ENCODE measurements around the gene PCDHGC3. TPM values are rescaled to one million over a fixed set of nuclear protein-coding genes. Genes with fewer than 3 reads are reported as not detected.
"Not testable (repeated sequence)": the region's sequence is repeated elsewhere in the genome, so short reads cannot be mapped to it uniquely, and the experiment has no call there.

PCDHGC3 gene
- total RNA-seq, result under 1 TPM; 0.15 to 0.76 (median 0.16) TPM
- polyA plus RNA-seq, result under 1 TPM in 1 of 2 donors, not detected in 1; 0.14 TPM
- not detected for total RNA-seq

DNA sequence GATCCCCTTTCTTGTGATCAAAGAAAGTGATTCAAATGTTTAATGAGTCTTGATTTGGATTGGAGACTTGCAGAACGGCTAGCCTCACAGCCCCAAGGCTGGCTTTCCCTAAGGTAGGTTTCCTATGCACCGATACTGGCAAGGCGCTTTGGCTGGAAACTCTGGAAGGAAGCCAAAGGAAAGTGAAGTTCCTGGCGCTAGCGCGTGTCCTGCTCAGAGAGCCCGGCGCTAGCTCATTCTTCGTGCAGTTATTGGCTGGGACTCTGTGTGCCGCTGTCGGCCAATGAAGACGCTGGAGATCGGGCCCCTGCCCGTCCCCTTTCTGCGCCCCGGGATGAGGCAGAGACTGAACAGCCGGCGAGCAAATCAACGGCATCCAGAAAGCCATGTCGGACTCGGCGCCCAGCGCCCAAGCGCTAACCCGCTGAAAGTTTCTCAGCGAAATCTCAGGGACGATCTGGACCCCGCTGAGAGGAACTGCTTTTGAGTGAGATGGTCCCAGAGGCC lies at the start of gene PCDHGC3:
PCDHGC3 (plus strand) TSS at position 342 of the 507 bp plus-strand sequence; CDS start at position 493, 151 bp downstream.
- peak in 2 of 9 donors; percentile 13 to 50 for DNase-seq
- POLR2A ChIA-PET, result no interaction called here

DNA sequence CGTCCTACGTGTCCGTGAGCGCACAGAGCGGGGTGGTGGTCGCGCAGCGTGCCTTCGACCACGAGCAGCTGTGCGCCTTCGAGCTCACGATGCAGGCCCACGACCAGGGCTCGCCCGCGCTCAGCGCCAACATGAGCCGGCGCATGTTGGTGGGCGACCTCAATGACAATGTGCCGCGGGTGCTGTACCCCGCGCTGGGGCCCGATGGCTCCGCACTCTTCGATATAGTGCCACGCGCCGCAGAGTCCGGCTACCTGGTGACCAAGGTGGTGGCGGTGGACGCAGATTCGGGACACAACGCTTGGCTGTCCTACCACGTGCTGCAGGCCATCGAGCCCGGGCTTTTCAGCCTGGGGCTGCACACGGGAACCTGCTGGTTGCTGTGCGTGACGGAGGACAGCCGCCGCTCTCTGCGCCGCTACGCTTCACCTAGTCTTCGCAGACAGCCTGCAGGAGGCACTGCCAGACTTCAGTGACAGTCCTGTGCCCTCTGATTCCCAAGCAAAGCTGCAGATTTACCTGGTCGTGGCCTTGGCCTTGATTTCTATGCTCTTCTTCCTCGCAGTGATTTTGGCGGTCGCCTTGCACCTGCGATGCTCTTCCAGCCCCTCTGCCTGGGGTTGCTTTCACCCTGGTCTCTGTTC lies 47.9 kb upstream of the PCDHGC3 start:
- H3K27ac Mint-ChIP-seq, result no peak overlapping the region
- peak overlapping the region in 1 of 10 donors; percentile 25 for H3K4me3 Mint-ChIP-seq
- no peak for ATAC-seq
- CTCF ChIA-PET, result no interaction called here
- no peak overlapping the region for H3K27ac ChIP-seq (ENCODE audit: low read depth, low read length)
- no peak overlapping the region for H3K4me3 ChIP-seq (ENCODE audit: low read length)
- intact Hi-C loops (cut with micrococcal nuclease), result no loop called here
- peaks cover 6 to 41% (median 17%) of the 10 kb centered on the region in 5 donors for H3K36me3 Mint-ChIP-seq
- H3K36me3 ChIP-seq (ENCODE audit: control insufficient read depth in 2 of 3, insufficient read depth in 3 of 3, low read length in 3 of 3), result no peaks in the 10 kb centered on the region
- H3K9me3 Mint-ChIP-seq, result peaks cover 4 to 89% (median 53%) of the 10 kb centered on the region in 11 donors
- H3K9me3 ChIP-seq (ENCODE audit: control insufficient read depth in 2 of 3, low read length in 3 of 3), result peaks cover 0 to 42% (median 5%) of the 10 kb centered on the region in 3 experiments
- H3K27me3 Mint-ChIP-seq, result peaks cover 38 to 73% (median 69%) of the 10 kb centered on the region in 5 donors
- peaks cover 7 to 13% of the 10 kb centered on the region in 2 donors for H3K27me3 ChIP-seq (ENCODE audit: control insufficient read depth in 2 of 2, insufficient read depth in 2 of 2, low read length in 2 of 2)
- POLR2A ChIA-PET, result interaction anchor here (0.6 kb wide), 1 partner anchor 10 kb away, joined by 3 read pairs; no protein-coding TSS in a partner anchor
- H3K4me1 ChIP-seq (ENCODE audit: control insufficient read depth in 2 of 2, insufficient read depth in 2 of 2, low read length in 2 of 2), result no peaks in the 10 kb centered on the region
- H3K4me1 Mint-ChIP-seq, result peaks cover 6 to 10% (median 9%) of the 10 kb centered on the region in 7 donors
- DNase-seq, result no peak

More for the DNA sequence above, at the start of gene PCDHGC3:
- Mint-ChIP-seq H3K27ac (peak within 1 kb of the TSS in 2 of 9 donors; percentile 21 to 87), H3K36me3 (no peaks in the 10 kb centered on the region), H3K4me3 (peak within 1 kb of the TSS; percentile 83 to 95 (median 91)), H3K4me1 (peaks cover 16 to 32% (median 29%) of the 10 kb centered on the region in 7 donors), H3K27me3 (peaks cover 52 to 71% (median 55%) of the 10 kb centered on the region in 5 donors), H3K9me3 (peaks cover 0 to 3% (median 0%) of the 10 kb centered on the region in 11 donors)
- peak within 1 kb of the TSS; percentile 67 for H3K4me3 ChIP-seq (ENCODE audit: low read length)
- CTCF ChIA-PET, result interaction anchor here (1.3 kb wide), 1 partner anchor 44 kb away, joined by 3 read pairs; no protein-coding TSS in a partner anchor
- H3K9me3 ChIP-seq (ENCODE audit: control insufficient read depth in 2 of 3, low read length in 3 of 3), result no peaks in the 10 kb centered on the region
- no peak within 1 kb of the TSS for H3K27ac ChIP-seq (ENCODE audit: low read depth, low read length)
- peak; percentile 78 for ATAC-seq
- H3K36me3 ChIP-seq (ENCODE audit: control insufficient read depth in 2 of 3, insufficient read depth in 3 of 3, low read length in 3 of 3), result no peaks in the 10 kb centered on the region
- intact Hi-C loops (cut with micrococcal nuclease), result loop anchor here (2.0 to 5.0 kb wide), 3 partner anchors 37 to 53 kb away; partner anchors contain the start of gene PCDHGA11 (in 1 of the 2)
- peaks cover 5 to 13% of the 10 kb centered on the region in 2 donors for H3K4me1 ChIP-seq (ENCODE audit: control insufficient read depth in 2 of 2, insufficient read depth in 2 of 2, low read length in 2 of 2)
- H3K27me3 ChIP-seq (ENCODE audit: control insufficient read depth in 2 of 2, insufficient read depth in 2 of 2, low read length in 2 of 2), result peaks cover 3 to 13% of the 10 kb centered on the region in 2 donors

DNA sequence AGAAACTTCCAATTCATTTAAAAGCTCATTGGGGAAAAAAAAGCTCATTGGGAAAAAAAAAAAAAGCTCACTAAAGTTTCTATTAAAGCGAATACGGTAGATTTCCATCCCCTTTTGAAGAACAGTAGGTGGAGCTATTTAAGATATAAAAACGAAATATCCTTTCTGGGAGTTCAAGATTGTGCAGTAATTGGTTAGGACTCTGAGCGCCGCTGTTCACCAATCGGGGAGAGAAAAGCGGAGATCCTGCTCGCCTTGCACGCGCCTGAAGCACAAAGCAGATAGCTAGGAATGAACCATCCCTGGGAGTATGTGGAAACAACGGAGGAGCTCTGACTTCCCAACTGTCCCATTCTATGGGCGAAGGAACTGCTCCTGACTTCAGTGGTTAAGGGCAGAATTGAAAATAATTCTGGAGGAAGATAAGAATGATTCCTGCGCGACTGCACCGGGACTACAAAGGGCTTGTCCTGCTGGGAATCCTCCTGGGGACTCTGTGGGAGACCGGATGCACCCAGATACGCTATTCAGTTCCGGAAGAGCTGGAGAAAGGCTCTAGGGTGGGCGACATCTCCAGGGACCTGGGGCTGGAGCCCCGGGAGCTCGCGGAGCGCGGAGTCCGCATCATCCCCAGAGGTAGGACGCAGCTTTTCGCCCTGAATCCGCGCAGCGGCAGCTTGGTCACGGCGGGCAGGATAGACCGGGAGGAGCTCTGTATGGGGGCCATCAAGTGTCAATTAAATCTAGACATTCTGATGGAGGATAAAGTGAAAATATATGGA lies 45.2 kb upstream of the PCDHGC3 start, which contains the start of gene PCDHGA12:
PCDHGA12 (plus strand) TSS at position 176 of the 782 bp plus-strand sequence; CDS start at position 429, 253 bp downstream.
- POLR2A ChIA-PET, result interaction anchor here (1.2 kb wide), 1 partner anchor 111 kb away, joined by 4 read pairs; no protein-coding TSS in a partner anchor
- CTCF ChIA-PET, result interaction anchor here (0.6 kb wide), 1 partner anchor 18 kb away, joined by 4 read pairs; the partner anchor contains the start of gene PCDHGA10
- ATAC-seq (peak; percentile 64), DNase-seq (no peak)
- peaks cover 31 to 81% (median 71%) of the 10 kb centered on the region in 5 donors for H3K27me3 Mint-ChIP-seq
- no peak within 1 kb of the TSS for H3K27ac ChIP-seq (ENCODE audit: low read depth, low read length)
- peaks cover 4 to 86% (median 49%) of the 10 kb centered on the region in 11 donors for H3K9me3 Mint-ChIP-seq
- H3K4me1 ChIP-seq (ENCODE audit: control insufficient read depth in 2 of 2, insufficient read depth in 2 of 2, low read length in 2 of 2), result no peaks in the 10 kb centered on the region
- no peaks in the 10 kb centered on the region for H3K36me3 ChIP-seq (ENCODE audit: control insufficient read depth in 2 of 3, insufficient read depth in 3 of 3, low read length in 3 of 3)
- H3K27ac Mint-ChIP-seq, result peak within 1 kb of the TSS in 7 of 9 donors; percentile 17 to 83 (median 58)
- intact Hi-C loops (cut with micrococcal nuclease), result no loop called here
- H3K36me3 Mint-ChIP-seq, result peaks cover 6 to 42% (median 20%) of the 10 kb centered on the region in 5 donors
- peaks cover 7 to 12% (median 9%) of the 10 kb centered on the region in 7 donors for H3K4me1 Mint-ChIP-seq
- peaks cover 7 to 16% of the 10 kb centered on the region in 2 donors for H3K27me3 ChIP-seq (ENCODE audit: control insufficient read depth in 2 of 2, insufficient read depth in 2 of 2, low read length in 2 of 2)
- H3K4me3 ChIP-seq (ENCODE audit: low read length), result peak within 1 kb of the TSS; percentile 27
- H3K4me3 Mint-ChIP-seq, result peak within 1 kb of the TSS; percentile 12 to 86 (median 78)
- peaks cover 0 to 35% (median 5%) of the 10 kb centered on the region in 3 experiments for H3K9me3 ChIP-seq (ENCODE audit: control insufficient read depth in 2 of 3, low read length in 3 of 3)

DNA sequence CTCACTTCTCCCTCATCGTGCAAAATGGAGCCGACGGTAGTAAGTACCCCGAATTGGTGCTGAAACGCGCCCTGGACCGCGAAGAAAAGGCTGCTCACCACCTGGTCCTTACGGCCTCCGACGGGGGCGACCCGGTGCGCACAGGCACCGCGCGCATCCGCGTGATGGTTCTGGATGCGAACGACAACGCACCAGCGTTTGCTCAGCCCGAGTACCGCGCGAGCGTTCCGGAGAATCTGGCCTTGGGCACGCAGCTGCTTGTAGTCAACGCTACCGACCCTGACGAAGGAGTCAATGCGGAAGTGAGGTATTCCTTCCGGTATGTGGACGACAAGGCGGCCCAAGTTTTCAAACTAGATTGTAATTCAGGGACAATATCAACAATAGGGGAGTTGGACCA lies 44.5 kb upstream of the PCDHGC3 start:
- no peaks in the 10 kb centered on the region for H3K36me3 ChIP-seq (ENCODE audit: control insufficient read depth in 2 of 3, insufficient read depth in 3 of 3, low read length in 3 of 3)
- peaks cover 4 to 78% (median 47%) of the 10 kb centered on the region in 11 donors for H3K9me3 Mint-ChIP-seq
- peaks cover 28 to 76% (median 73%) of the 10 kb centered on the region in 5 donors for H3K27me3 Mint-ChIP-seq
- H3K4me1 Mint-ChIP-seq, result peaks cover 7 to 12% (median 9%) of the 10 kb centered on the region in 7 donors
- intact Hi-C loops (cut with micrococcal nuclease), result no loop called here
- ChIA-PET CTCF (no interaction called here), POLR2A (no interaction called here)
- peaks cover 6 to 42% (median 20%) of the 10 kb centered on the region in 5 donors for H3K36me3 Mint-ChIP-seq
- H3K27me3 ChIP-seq (ENCODE audit: control insufficient read depth in 2 of 2, insufficient read depth in 2 of 2, low read length in 2 of 2), result peaks cover 7 to 16% of the 10 kb centered on the region in 2 donors
- no peak overlapping the region for H3K4me3 ChIP-seq (ENCODE audit: low read length)
- DNase-seq (no peak), ATAC-seq (no peak)
- H3K27ac Mint-ChIP-seq, result peak overlapping the region in 3 of 9 donors; percentile 13 to 78 (median 75)
- no peak overlapping the region for H3K27ac ChIP-seq (ENCODE audit: low read depth, low read length)
- H3K4me3 Mint-ChIP-seq, result peak overlapping the region in 9 of 10 donors; percentile 41 to 86 (median 75)
- no peaks in the 10 kb centered on the region for H3K4me1 ChIP-seq (ENCODE audit: control insufficient read depth in 2 of 2, insufficient read depth in 2 of 2, low read length in 2 of 2)
- H3K9me3 ChIP-seq (ENCODE audit: control insufficient read depth in 2 of 3, low read length in 3 of 3), result peaks cover 0 to 35% (median 5%) of the 10 kb centered on the region in 3 experiments

DNA sequence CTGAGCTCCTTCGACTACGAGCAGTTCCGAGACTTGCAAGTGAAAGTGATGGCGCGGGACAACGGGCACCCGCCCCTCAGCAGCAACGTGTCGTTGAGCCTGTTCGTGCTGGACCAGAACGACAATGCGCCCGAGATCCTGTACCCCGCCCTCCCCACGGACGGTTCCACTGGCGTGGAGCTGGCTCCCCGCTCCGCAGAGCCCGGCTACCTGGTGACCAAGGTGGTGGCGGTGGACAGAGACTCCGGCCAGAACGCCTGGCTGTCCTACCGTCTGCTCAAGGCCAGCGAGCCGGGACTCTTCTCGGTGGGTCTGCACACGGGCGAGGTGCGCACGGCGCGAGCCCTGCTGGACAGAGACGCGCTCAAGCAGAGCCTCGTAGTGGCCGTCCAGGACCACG lies 43.5 kb upstream of the PCDHGC3 start:
- DNase-seq; H3K27ac ChIP-seq (ENCODE audit: low read depth, low read length); POLR2A ChIA-PET; ATAC-seq; H3K36me3 ChIP-seq (ENCODE audit: control insufficient read depth in 2 of 3, insufficient read depth in 3 of 3, low read length in 3 of 3); H3K4me3 ChIP-seq (ENCODE audit: low read length); intact Hi-C loops (cut with micrococcal nuclease); H3K4me1 ChIP-seq (ENCODE audit: control insufficient read depth in 2 of 2, insufficient read depth in 2 of 2, low read length in 2 of 2); CTCF ChIA-PET: not testable (repeated sequence)
- Histone ChIP-seq H3K9me3 (ENCODE audit: control insufficient read depth in 2 of 3, low read length in 3 of 3) (peaks cover 0 to 35% (median 5%) of the 10 kb centered on the region in 3 experiments), H3K27me3 (ENCODE audit: control insufficient read depth in 2 of 2, insufficient read depth in 2 of 2, low read length in 2 of 2) (peaks cover 7 to 18% of the 10 kb centered on the region in 2 donors)
- H3K27ac Mint-ChIP-seq, result peak overlapping the region in 2 of 9 donors; percentile 21 to 25
- H3K4me3 Mint-ChIP-seq, result peak overlapping the region in 5 of 10 donors; percentile 29 to 82 (median 73)
- H3K36me3 Mint-ChIP-seq, result peaks cover 6 to 33% (median 20%) of the 10 kb centered on the region in 5 donors
- H3K4me1 Mint-ChIP-seq, result peaks cover 7 to 12% (median 9%) of the 10 kb centered on the region in 7 donors
- H3K9me3 Mint-ChIP-seq, result peaks cover 4 to 68% (median 43%) of the 10 kb centered on the region in 11 donors
- peaks cover 28 to 73% (median 72%) of the 10 kb centered on the region in 5 donors for H3K27me3 Mint-ChIP-seq

DNA sequence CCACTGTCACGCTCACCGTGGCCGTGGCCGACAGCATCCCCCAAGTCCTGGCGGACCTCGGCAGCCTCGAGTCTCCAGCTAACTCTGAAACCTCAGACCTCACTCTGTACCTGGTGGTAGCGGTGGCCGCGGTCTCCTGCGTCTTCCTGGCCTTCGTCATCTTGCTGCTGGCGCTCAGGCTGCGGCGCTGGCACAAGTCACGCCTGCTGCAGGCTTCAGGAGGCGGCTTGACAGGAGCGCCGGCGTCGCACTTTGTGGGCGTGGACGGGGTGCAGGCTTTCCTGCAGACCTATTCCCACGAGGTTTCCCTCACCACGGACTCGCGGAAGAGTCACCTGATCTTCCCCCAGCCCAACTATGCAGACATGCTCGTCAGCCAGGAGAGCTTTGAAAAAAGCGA lies 43.0 kb upstream of the PCDHGC3 start:
- H3K36me3 ChIP-seq (ENCODE audit: control insufficient read depth in 2 of 3, insufficient read depth in 3 of 3, low read length in 3 of 3); DNase-seq; H3K4me3 ChIP-seq (ENCODE audit: low read length); intact Hi-C loops (cut with micrococcal nuclease); POLR2A ChIA-PET; H3K4me1 ChIP-seq (ENCODE audit: control insufficient read depth in 2 of 2, insufficient read depth in 2 of 2, low read length in 2 of 2); H3K27ac ChIP-seq (ENCODE audit: low read depth, low read length); ATAC-seq; CTCF ChIA-PET: not testable (repeated sequence)
- peak overlapping the region in 2 of 10 donors; percentile 27 to 52 for H3K4me3 Mint-ChIP-seq
- peaks cover 6 to 33% (median 20%) of the 10 kb centered on the region in 5 donors for H3K36me3 Mint-ChIP-seq
- peaks cover 7 to 12% (median 9%) of the 10 kb centered on the region in 7 donors for H3K4me1 Mint-ChIP-seq
- peaks cover 28 to 73% (median 72%) of the 10 kb centered on the region in 5 donors for H3K27me3 Mint-ChIP-seq
- peaks cover 4 to 66% (median 43%) of the 10 kb centered on the region in 11 donors for H3K9me3 Mint-ChIP-seq
- Histone ChIP-seq H3K27me3 (ENCODE audit: control insufficient read depth in 2 of 2, insufficient read depth in 2 of 2, low read length in 2 of 2) (peaks cover 7 to 19% of the 10 kb centered on the region in 2 donors), H3K9me3 (ENCODE audit: control insufficient read depth in 2 of 3, low read length in 3 of 3) (peaks cover 0 to 32% (median 5%) of the 10 kb centered on the region in 3 experiments)
- H3K27ac Mint-ChIP-seq, result peak overlapping the region in 1 of 9 donors; percentile 46
